C4-2B (cell line): ENCODE data around the gene DYRK4.

Source experiments
- H3K27ac ChIP-seq: fragments of 450-650 bp; 2 replicates; pipeline ENCODE4 v1.5.1; 2017
- CTCF ChIP-seq: fragments of 450-650 bp; conservative IDR thresholded peaks from 2 replicates; pipeline ENCODE4 v1.5.1; 2017; ENCODE audit warnings: mild to moderate bottlenecking
- ZFX ChIP-seq: fragments of 450-650 bp; IDR thresholded peaks from 2 replicates; pipeline ENCODE4 v1.6.1; 2017

Gene DYRK4

GRCh38 chr12:4567073-4567881 is 5.3 kb downstream of the DYRK4 start:
- TF ChIP-seq ZFX, result no peak
- no peak for TF ChIP-seq CTCF
- no peak overlapping the region for H3K27ac ChIP-seq

GRCh38 chr12:4569261-4569660 is 7.3 kb downstream of the DYRK4 start:
- no peak overlapping the region for H3K27ac ChIP-seq
- TF ChIP-seq CTCF, result no peak
- no peak for TF ChIP-seq ZFX

DNA sequence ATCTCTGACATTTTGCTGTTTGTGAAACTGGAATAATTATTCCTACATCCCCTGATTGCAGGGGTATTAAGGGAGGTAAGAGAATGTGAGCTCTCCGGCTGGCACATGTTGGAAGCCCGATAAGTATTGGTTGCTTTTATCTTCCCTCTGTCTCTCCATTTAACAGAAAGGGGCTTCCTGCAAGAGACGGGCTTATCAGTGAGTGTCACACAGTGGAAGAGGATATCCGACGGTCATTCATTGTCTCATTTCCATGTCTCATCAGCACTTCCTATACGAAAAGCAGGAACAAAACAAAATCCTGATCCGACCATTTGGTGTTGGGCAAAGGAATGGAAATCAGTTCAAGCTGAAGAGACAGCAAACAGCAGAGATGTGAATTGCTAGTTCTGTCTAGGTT is 10.7 kb downstream of the DYRK4 start:
- TF ChIP-seq CTCF (no peak), ZFX (no peak)
- H3K27ac ChIP-seq, result no peak overlapping the region

- TF ChIP-seq ZFX (no peak), CTCF (peak; percentile 61)
- H3K27ac ChIP-seq, result no peak overlapping the region
Observed at GRCh38 chr12:4579305-4580102, 17.5 kb downstream of the DYRK4 start.

DNA sequence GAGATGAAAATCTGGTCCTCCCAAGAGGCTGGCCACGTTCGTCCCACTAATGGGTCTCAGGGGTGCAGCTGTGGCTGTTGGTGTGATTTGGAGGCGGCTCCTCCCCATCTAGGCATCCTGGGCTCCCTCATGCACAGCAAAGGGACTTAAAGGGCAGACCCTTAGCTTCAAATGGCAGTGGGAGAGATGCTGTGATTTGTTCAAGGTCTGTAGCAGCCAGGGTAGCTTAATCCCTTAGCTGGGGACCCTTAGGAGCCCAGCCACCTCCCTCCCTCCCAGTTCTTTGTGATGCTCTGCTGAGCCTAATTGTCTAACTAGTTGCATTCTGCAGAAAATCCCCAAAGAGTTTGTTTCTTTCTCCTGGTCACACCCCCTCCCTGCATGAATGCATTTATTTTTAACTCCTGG is 18.3 kb downstream of the DYRK4 start:
- H3K27ac ChIP-seq, result no peak overlapping the region
- TF ChIP-seq ZFX (no peak), CTCF (no peak)

- no peak overlapping the region for H3K27ac ChIP-seq
- TF ChIP-seq ZFX (no peak), CTCF (no peak)
Observed at GRCh38 chr12:4584281-4584680, 22.3 kb downstream of the DYRK4 start.

GRCh38 chr12:4584896-4585295 is 22.9 kb downstream of the DYRK4 start:
- TF ChIP-seq CTCF (no peak), ZFX (no peak)
- no peak overlapping the region for H3K27ac ChIP-seq
